ENCODE results near the gene HCN4.

DNA sequence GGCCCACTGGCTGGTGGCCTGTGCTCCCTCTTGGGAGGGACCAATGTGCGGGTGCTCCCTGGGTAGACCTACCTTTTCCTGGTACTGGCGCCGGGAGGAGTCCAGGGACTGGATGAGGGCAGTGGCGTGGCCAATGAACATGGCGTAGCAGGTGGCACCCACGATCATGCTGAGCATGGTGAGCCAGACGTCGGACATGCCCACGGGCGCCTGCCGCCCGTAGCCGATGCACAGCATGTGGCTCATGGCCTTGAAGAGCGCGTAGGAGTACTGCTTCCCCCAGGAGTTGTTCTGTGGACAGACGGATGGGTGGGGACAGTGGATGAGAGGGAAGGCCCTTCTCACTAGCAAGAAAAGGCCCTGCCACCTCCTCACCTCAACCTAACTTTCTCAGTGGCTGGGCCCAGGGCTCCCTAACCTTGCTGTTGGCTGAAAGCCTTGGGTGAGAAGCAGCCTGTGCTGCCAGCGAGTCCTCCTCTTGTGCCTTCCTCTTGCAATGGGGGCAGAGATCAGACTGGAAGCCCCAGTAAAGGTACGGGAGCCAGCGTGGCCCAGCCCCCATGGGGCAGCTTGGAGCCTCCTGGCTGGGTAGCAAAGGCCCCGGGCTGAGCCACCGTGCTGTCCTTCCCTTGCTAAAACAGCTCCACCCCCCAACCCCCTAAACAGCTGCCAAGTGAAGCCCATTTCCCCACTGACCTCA is 39.1 kb downstream of the HCN4 start:
- TF ChIP-seq, protein P1, sequence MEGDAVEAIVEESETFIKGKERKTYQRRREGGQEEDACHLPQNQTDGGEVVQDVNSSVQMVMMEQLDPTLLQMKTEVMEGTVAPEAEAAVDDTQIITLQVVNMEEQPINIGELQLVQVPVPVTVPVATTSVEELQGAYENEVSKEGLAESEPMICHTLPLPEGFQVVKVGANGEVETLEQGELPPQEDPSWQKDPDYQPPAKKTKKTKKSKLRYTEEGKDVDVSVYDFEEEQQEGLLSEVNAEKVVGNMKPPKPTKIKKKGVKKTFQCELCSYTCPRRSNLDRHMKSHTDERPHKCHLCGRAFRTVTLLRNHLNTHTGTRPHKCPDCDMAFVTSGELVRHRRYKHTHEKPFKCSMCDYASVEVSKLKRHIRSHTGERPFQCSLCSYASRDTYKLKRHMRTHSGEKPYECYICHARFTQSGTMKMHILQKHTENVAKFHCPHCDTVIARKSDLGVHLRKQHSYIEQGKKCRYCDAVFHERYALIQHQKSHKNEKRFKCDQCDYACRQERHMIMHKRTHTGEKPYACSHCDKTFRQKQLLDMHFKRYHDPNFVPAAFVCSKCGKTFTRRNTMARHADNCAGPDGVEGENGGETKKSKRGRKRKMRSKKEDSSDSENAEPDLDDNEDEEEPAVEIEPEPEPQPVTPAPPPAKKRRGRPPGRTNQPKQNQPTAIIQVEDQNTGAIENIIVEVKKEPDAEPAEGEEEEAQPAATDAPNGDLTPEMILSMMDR (IDR thresholded peaks at IDR 0.05): no peak
- no peak for TF ChIP-seq EP300 (IDR thresholded peaks at IDR 0.05)
